Measurements from ENCODE around the gene EMD. TPM values are rescaled to one million over a fixed set of nuclear protein-coding genes. Genes with fewer than 3 reads are reported as not detected.

The EMD gene
- total and polyA plus RNA-seq, 10 of the 15 experiments (the other 5 are each of a cell fraction or from before 2014, with no cell fraction given) = 0.76 to 100 (median 43.2) TPM

DNA sequence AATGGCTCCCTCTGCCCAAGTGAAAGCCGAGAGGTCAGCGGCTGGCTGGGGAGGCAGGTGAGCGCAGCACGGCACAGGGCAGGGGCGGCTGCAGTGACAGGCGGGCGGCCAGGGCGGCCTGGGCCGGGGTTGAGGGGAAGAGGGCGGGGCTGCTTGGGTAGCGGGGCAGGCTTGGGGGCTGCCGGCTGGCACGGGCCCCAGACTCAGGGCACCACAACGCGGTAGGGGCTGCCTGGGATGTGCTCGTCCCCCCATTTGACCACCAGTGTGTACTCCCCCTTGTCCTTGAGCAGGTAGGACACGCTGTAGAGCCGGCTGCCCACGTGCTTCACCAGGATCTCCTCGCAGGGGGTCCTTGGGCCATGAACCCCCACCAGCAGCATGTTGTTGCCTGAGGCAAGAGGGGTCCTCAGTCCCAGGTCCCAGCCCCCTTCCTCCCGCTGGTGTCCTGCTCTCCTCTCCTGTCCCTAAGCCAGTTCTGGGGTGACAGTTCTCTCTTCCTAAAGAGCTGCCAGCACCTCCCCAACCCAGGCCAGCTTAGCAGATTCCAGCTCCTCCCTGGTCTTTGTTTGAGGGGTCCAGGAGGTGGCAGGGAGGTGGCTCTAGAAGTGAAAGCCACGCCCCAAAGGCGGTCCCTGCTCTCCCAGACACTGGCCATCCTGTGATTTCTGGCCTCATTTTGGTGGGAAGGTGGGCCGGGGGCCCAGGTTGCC lies 30.3 kb upstream of the EMD start:
- in situ Hi-C loops (cut with MboI) = no loop called here
- TF ChIP-seq JUNB (IDR thresholded peaks at IDR 0.05) (no peak), PML (IDR thresholded peaks at IDR 0.05; ENCODE audit: low read length) (no peak), SREBF1 (IDR thresholded peaks at IDR 0.05; ENCODE audit: low read length) (no peak), ZNF384 (IDR thresholded peaks at IDR 0.05; ENCODE audit: borderline replicate concordance, low read depth, low read length) (no peak), SUPT20H (IDR thresholded peaks at IDR 0.05; ENCODE audit: borderline replicate concordance, control insufficient read depth, low read depth, low read length) (no peak), ZNF207 (IDR thresholded peaks at IDR 0.05; ENCODE audit: borderline replicate concordance) (no peak), PRDM15 (CRISPR knock-in tag; IDR thresholded peaks at IDR 0.05) (no peak), GATAD2B (conservative IDR thresholded peaks at IDR 0.05; ENCODE audit: low read depth) (no peak), SMARCA5 (IDR thresholded peaks at IDR 0.05) (no peak)
- TF ChIP-seq, protein P1, sequence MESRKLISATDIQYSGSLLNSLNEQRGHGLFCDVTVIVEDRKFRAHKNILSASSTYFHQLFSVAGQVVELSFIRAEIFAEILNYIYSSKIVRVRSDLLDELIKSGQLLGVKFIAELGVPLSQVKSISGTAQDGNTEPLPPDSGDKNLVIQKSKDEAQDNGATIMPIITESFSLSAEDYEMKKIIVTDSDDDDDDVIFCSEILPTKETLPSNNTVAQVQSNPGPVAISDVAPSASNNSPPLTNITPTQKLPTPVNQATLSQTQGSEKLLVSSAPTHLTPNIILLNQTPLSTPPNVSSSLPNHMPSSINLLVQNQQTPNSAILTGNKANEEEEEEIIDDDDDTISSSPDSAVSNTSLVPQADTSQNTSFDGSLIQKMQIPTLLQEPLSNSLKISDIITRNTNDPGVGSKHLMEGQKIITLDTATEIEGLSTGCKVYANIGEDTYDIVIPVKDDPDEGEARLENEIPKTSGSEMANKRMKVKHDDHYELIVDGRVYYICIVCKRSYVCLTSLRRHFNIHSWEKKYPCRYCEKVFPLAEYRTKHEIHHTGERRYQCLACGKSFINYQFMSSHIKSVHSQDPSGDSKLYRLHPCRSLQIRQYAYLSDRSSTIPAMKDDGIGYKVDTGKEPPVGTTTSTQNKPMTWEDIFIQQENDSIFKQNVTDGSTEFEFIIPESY (IDR thresholded peaks at IDR 0.05) = no peak
- TF ChIP-seq, protein P2, sequence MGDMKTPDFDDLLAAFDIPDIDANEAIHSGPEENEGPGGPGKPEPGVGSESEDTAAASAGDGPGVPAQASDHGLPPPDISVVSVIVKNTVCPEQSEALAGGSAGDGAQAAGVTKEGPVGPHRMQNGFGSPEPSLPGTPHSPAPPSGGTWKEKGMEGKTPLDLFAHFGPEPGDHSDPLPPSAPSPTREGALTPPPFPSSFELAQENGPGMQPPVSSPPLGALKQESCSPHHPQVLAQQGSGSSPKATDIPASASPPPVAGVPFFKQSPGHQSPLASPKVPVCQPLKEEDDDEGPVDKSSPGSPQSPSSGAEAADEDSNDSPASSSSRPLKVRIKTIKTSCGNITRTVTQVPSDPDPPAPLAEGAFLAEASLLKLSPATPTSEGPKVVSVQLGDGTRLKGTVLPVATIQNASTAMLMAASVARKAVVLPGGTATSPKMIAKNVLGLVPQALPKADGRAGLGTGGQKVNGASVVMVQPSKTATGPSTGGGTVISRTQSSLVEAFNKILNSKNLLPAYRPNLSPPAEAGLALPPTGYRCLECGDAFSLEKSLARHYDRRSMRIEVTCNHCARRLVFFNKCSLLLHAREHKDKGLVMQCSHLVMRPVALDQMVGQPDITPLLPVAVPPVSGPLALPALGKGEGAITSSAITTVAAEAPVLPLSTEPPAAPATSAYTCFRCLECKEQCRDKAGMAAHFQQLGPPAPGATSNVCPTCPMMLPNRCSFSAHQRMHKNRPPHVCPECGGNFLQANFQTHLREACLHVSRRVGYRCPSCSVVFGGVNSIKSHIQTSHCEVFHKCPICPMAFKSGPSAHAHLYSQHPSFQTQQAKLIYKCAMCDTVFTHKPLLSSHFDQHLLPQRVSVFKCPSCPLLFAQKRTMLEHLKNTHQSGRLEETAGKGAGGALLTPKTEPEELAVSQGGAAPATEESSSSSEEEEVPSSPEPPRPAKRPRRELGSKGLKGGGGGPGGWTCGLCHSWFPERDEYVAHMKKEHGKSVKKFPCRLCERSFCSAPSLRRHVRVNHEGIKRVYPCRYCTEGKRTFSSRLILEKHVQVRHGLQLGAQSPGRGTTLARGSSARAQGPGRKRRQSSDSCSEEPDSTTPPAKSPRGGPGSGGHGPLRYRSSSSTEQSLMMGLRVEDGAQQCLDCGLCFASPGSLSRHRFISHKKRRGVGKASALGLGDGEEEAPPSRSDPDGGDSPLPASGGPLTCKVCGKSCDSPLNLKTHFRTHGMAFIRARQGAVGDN (IDR thresholded peaks at IDR 0.05) = no peak

More for the DNA sequence above, 30.3 kb upstream of the EMD start:
- DNase-seq (ENCODE audit: low read depth, low spot score) (no peak), FAIRE-seq (no peak), ATAC-seq (no peak)
- Histone ChIP-seq H3K4me2 (ENCODE audit: control insufficient read depth, insufficient read depth) (no peak overlapping the region), H3K9me3 (replicated peaks; ENCODE audit: control insufficient read depth, insufficient read depth, low read length) (no peaks in the 10 kb centered on the region; the same call in 2 of the 3 replicates), H2AFZ (ENCODE audit: control insufficient read depth, low read depth, low read length) (no peak overlapping the region), H3K4me3 (no peak overlapping the region), H3K27ac (ENCODE audit: control insufficient read depth, insufficient read depth) (no peak overlapping the region), H3K9ac (ENCODE audit: control insufficient read depth, insufficient read depth, low read length) (no peak overlapping the region), H3K79me2 (ENCODE audit: control insufficient read depth, insufficient read depth, low read length) (no peaks in the 10 kb centered on the region), H3K36me3 (ENCODE audit: control insufficient read depth in 2 of 2, insufficient read depth in 2 of 2, low read length in 1 of 2) (peaks cover 0 to 34% of the 10 kb centered on the region in 2 experiments; a peak in 2 of 4 replicates), H3K27me3 (replicated peaks in 1 of 2; ENCODE audit: control insufficient read depth in 2 of 2, insufficient read depth in 2 of 2, low read length in 1 of 2) (no peaks in the 10 kb centered on the region), H3K4me1 (ENCODE audit: control insufficient read depth, insufficient read depth, low read length) (no peaks in the 10 kb centered on the region), H4K20me1 (ENCODE audit: control insufficient read depth, insufficient read depth) (no peaks in the 10 kb centered on the region)
- CTCF ChIA-PET = interaction anchor here (1.3 to 1.8 kb wide), 2 partner anchors 25 to 179 kb away, joined by 3 to 6 read pairs; no protein-coding TSS in a partner anchor
- RAD21 ChIA-PET (ENCODE audit: unreplicated experiment) = no interaction called here
- intact Hi-C loops (cut with micrococcal nuclease; ENCODE audit: unreplicated experiment) = no loop called here
- 71% methylated on average over 10 of the region's 24 CpGs for WGBS (ENCODE audit: insufficient coverage, insufficient replicate concordance, low lambda C conversion rate, missing lambda C conversion rate)
- SMC1A ChIA-PET (ENCODE audit: uncharacterized antibody, unreplicated experiment) = no interaction called here
- BruUV-seq (replicated peaks) = TSS peak; percentile 77
- POLR2A ChIA-PET = no interaction called here
